OCI-LY3 (cell line): ENCODE measurements around the gene GDPD5.

Experiments used
- H2AFZ ChIP-seq: fragments of 200-600, 300-600 bp; shearing (Covaris generic); 2 replicates; pipeline ENCODE4 v1.6.0; 2014; ENCODE audit warnings: antibody characterized with exemption, low read depth, low read length
- H3K27ac ChIP-seq: fragments of 200-600, 300-600 bp; sonication (generic); 2 replicates; pipeline ENCODE4 v1.5.1; 2014; ENCODE audit warnings: mild to moderate bottlenecking, low read length, moderate library complexity, mixed read lengths
- H3K27me3 ChIP-seq: fragments of 200-600, 300-600 bp; sonication (generic); 2 replicates; pipeline ENCODE4 v1.6.1; 2014; ENCODE audit warnings: low read depth, low read length, mixed read lengths
- H3K36me3 ChIP-seq: fragments of 200-600, 300-600 bp; sonication (generic); replicated peaks from 2 replicates; pipeline ENCODE3; 2014; ENCODE audit warnings: low read depth, low read length, mixed read lengths
- H3K4me1 ChIP-seq: fragments of 300-600, 200-600 bp; sonication (generic); 2 replicates; pipeline ENCODE4 v1.6.1; 2014; ENCODE audit warnings: low read length, mixed read lengths
- H3K4me2 ChIP-seq: fragments of 200-600, 300-600 bp; sonication (generic); 2 replicates; pipeline ENCODE4 v1.6.1; 2014; ENCODE audit warnings: low read length, mixed read lengths
- H3K4me3 ChIP-seq: fragments of 300-600, 200-600 bp; sonication (generic); 2 replicates; pipeline ENCODE4 v1.5.1; 2014; ENCODE audit warnings: antibody characterized with exemption, mild to moderate bottlenecking, low read length, moderate library complexity
- H3K79me2 ChIP-seq: fragments of 300-600, 200-600 bp; shearing (Covaris generic); 2 replicates; pipeline ENCODE4 v1.6.1; 2014; ENCODE audit warnings: mild to moderate bottlenecking, low read length, mixed read lengths
- H3K9ac ChIP-seq: fragments of 300-600, 200-600 bp; shearing (Covaris generic); 2 replicates; pipeline ENCODE4 v1.6.0; 2014; ENCODE audit warnings: mild to moderate bottlenecking, low read length, moderate library complexity
- H3K9me3 ChIP-seq: fragments of 200-600, 300-600 bp; shearing (Covaris generic); 2 replicates; pipeline ENCODE4 v1.6.1; 2014; ENCODE audit warnings: low read length, mixed read lengths; ENCODE audit not compliant: insufficient read depth
- H4K20me1 ChIP-seq: fragments of 200-600, 300-600 bp; sonication (generic); 2 replicates; pipeline ENCODE4 v1.6.1; 2016; ENCODE audit warnings: low read length, mixed read lengths; ENCODE audit not compliant: insufficient read depth
- EZH2phosphoT487 ChIP-seq: fragments of 200-600 bp; shearing (Covaris generic); IDR thresholded peaks from 2 replicates; pipeline ENCODE4 v1.6.1; 2018; ENCODE audit warnings: antibody characterized with exemption, mixed run types, low read depth
- TF ChIP-seq, protein P1 (sequence below): fragments of 200-600, 300-600 bp; sonication (generic); IDR thresholded peaks from 2 replicates; pipeline ENCODE4 v1.5.1; 2014; ENCODE audit warnings: antibody characterized with exemption, low read length, low read depth

GDPD5 gene

GRCh38 chr11:75565916-75566762 lies 40.4 kb upstream of the GDPD5 start:
- H3K79me2 ChIP-seq, result peaks cover 13% of the 10 kb centered on the region
- TF ChIP-seq, protein P1, sequence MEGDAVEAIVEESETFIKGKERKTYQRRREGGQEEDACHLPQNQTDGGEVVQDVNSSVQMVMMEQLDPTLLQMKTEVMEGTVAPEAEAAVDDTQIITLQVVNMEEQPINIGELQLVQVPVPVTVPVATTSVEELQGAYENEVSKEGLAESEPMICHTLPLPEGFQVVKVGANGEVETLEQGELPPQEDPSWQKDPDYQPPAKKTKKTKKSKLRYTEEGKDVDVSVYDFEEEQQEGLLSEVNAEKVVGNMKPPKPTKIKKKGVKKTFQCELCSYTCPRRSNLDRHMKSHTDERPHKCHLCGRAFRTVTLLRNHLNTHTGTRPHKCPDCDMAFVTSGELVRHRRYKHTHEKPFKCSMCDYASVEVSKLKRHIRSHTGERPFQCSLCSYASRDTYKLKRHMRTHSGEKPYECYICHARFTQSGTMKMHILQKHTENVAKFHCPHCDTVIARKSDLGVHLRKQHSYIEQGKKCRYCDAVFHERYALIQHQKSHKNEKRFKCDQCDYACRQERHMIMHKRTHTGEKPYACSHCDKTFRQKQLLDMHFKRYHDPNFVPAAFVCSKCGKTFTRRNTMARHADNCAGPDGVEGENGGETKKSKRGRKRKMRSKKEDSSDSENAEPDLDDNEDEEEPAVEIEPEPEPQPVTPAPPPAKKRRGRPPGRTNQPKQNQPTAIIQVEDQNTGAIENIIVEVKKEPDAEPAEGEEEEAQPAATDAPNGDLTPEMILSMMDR, result no peak
- no peak for TF ChIP-seq EZH2phosphoT487
- no peaks in the 10 kb centered on the region for H3K9me3 ChIP-seq
- no peak overlapping the region for H3K27ac ChIP-seq
- H3K4me3 ChIP-seq, result no peak overlapping the region
- H4K20me1 ChIP-seq, result no peaks in the 10 kb centered on the region
- 0 out of 2 replicates have a peak, but pooled peaks cover 1% of the 10 kb centered on the region for H3K27me3 ChIP-seq
- H3K4me2 ChIP-seq, result no peak overlapping the region
- H3K36me3 ChIP-seq, result peaks cover 31% of the 10 kb centered on the region
- H3K4me1 ChIP-seq, result peaks cover 15% of the 10 kb centered on the region
- no peak overlapping the region for H3K9ac ChIP-seq
- no peak overlapping the region for H2AFZ ChIP-seq

DNA sequence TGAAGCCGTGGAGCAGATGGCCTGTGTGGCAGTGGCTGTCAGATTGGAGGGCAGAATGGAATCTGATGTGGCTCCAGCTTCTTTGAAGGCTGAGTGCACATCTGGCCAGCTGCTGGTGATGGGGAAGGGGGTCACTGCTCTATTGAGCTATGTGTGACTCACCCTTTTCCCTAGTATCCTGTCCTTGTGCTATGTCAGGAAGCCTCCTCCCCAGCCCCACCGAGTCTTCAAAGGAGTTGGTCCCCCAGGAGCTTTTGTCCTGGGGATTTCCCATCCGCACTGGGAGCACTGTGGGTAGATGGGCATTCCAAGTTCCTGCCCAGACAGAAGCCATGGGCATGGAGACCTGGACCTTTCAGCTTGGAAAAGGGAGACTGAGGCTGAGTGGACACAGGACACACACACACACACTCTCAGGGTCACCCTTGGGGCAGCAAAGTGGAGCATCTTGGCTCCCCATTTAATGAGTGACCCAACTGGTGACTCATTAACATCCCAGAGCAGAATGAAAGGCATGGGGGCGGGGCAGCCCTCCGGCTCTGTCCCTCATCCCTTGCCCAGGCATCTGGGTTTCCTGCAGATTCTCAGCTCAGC lies 39.6 kb upstream of the GDPD5 start:
- peaks cover 13% of the 10 kb centered on the region for H3K79me2 ChIP-seq
- no peak overlapping the region for H3K27ac ChIP-seq
- H3K4me1 ChIP-seq, result peaks cover 15% of the 10 kb centered on the region
- no peaks in the 10 kb centered on the region for H4K20me1 ChIP-seq
- H3K4me3 ChIP-seq, result no peak overlapping the region
- TF ChIP-seq, protein P1, result no peak
- no peak for TF ChIP-seq EZH2phosphoT487
- peaks cover 23% of the 10 kb centered on the region for H3K36me3 ChIP-seq
- H3K27me3 ChIP-seq, result 0 out of 2 replicates have a peak, but pooled peaks cover 2% of the 10 kb centered on the region
- H3K9ac ChIP-seq, result no peak overlapping the region
- H2AFZ ChIP-seq, result no peak overlapping the region
- H3K4me2 ChIP-seq, result no peak overlapping the region
- no peaks in the 10 kb centered on the region for H3K9me3 ChIP-seq

GRCh38 chr11:75563978-75564552 lies 38.3 kb upstream of the GDPD5 start:
- Histone ChIP-seq H3K36me3 (peaks cover 15% of the 10 kb centered on the region), H3K4me2 (peak overlapping the region; percentile 93; the same call in 1 of the 2 replicates), H2AFZ (no peak overlapping the region), H3K79me2 (peaks cover 13% of the 10 kb centered on the region), H3K27ac (no peak overlapping the region), H3K4me3 (no peak overlapping the region), H3K4me1 (peaks cover 15% of the 10 kb centered on the region), H3K27me3 (0 out of 2 replicates have a peak, but pooled peaks cover 2% of the 10 kb centered on the region), H3K9me3 (no peaks in the 10 kb centered on the region), H4K20me1 (no peaks in the 10 kb centered on the region), H3K9ac (no peak overlapping the region)
- TF ChIP-seq, protein P1, result no peak
- TF ChIP-seq EZH2phosphoT487, result no peak

DNA sequence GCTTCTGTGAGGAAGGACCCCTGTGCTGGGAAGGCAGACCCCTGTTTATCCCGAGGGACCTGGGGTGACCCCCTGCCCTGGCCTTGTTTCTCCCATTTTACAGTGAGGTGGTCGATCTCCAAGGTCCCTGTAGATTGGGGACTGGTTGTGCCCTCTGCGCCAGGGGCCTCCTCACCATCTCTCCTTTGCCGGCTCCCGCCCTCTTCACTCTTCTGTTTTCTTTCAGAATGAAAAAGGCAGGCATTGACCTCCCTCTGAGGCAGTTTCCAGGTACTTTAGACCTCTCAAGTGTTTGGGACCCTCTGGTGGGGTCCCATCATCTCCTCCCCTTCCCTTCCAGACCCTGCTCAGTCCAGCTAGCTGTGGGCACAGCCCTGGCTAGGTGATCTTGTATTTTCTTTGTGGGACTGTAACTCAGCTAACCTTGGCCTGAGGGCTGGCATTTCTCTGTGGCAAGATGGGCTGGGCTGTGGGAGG lies 37.8 kb upstream of the GDPD5 start:
- peak overlapping the region; percentile 85 for H3K4me3 ChIP-seq

More for the DNA sequence above, 37.8 kb upstream of the GDPD5 start:
- H3K27me3 ChIP-seq, result 0 out of 2 replicates have a peak, but pooled peaks cover 2% of the 10 kb centered on the region
- H2AFZ ChIP-seq, result no peak overlapping the region
- TF ChIP-seq EZH2phosphoT487, result no peak
- TF ChIP-seq, protein P1, result no peak
- H3K79me2 ChIP-seq, result peaks cover 13% of the 10 kb centered on the region
- H3K9me3 ChIP-seq, result no peaks in the 10 kb centered on the region
- no peaks in the 10 kb centered on the region for H4K20me1 ChIP-seq
- H3K27ac ChIP-seq, result no peak overlapping the region
- peaks cover 15% of the 10 kb centered on the region for H3K4me1 ChIP-seq
- H3K9ac ChIP-seq, result peak overlapping the region; percentile 92; the same call in 1 of the 2 replicates
- peaks cover 10% of the 10 kb centered on the region for H3K36me3 ChIP-seq
- H3K4me2 ChIP-seq, result peak overlapping the region; percentile 93
